Endometrial microvascular endothelial cells (primary cell): ENCODE measurements around the gene MCM7. TPM values are rescaled to one million over a fixed set of nuclear protein-coding genes. Genes with fewer than 3 reads are reported as not detected.

ENCODE experiments used
- in situ Hi-C: cut with HindIII; loops from 2 replicates; pipeline ENCODE4 v1.10.0; 2017; ENCODE audit warnings: low sequenced_read_pairs, low pct_unique_long_range_greater_than_20kb; ENCODE audit errors: inconsistent ontology term
- total RNA-seq: library from RNA; depleted of rRNA; stranded (reverse); fragments of >200 nt; gene quantifications from one replicate; pipeline ENCODE4 v1.2.3, GENCODE V29; 2015; ENCODE audit errors: inconsistent ontology term

Gene MCM7
- total RNA-seq, 1 donor from 2014 or later = 168 TPM

DNA sequence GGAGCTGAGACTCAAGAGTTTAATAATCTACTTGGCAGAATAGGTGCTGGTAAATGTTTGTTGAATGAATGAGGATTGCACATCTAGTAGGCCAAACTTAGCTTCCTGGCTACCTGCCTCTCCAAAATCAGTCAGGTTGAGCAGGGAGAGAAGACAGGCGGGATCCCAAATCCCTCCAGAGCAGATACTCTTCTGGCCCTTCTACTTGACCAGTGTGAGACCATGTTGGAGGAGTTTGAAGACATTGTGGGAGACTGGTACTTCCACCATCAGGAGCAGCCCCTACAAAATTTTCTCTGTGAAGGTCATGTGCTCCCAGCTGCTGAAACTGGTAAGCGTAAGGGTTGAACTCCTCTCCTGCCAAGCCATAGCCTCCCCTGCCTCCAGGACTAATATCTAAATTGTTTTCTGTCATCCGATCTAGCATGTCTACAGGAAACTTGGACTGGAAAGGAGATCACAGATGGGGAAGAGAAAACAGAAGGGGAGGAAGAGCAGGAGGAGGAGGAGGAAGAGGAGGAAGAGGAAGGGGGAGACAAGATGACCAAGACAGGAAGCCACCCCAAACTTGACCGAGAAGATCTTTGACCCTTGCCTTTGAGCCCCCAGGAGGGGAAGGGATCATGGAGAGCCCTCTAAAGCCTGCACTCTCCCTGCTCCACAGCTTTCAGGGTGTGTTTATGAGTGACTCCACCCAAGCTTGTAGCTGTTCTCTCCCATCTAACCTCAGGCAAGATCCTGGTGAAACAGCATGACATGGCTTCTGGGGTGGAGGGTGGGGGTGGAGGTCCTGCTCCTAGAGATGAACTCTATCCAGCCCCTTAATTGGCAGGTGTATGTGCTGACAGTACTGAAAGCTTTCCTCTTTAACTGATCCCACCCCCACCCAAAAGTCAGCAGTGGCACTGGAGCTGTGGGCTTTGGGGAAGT is 23.4 kb upstream of the MCM7 start:
- in situ Hi-C loops = no loop called here

GRCh38 chr7:100122568-100122967 is 21.4 kb upstream of the MCM7 start:
- in situ Hi-C loops = no loop called here

DNA sequence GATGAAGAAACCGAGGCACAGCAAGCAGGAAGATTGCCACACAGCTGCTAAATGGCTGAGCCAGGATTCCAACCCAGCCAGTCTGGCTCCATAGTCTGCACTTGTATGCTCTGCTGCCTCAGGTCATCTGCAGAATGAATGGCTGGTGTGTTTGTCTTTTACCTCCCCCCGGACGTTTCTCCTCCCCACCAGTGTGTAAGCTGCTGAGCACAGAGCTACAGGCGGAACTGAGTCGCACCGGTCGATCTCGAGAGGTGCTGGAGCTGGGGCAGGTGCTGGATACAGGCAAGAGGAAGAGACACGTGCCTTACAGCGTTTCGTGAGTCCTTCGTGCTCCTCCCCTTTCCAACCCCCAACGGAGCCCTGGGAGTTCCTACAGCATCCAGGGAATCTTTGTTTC is 20.9 kb upstream of the MCM7 start:
- in situ Hi-C loops = no loop called here

DNA sequence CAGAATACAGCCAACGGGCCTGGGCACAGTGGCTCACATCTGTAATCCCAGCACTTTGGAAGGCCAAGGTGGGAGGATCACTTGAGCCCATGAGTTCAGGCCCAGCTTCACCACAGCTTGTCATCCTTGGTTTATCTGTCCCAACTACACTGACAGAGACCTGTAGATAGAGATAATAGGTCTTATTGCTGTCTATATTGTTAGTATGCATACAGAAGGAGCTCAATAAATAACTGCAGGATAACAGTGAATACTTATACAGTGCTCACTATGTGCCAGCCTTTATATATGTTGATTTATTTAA is 19.5 kb upstream of the MCM7 start:
- in situ Hi-C loops = no loop called here

DNA sequence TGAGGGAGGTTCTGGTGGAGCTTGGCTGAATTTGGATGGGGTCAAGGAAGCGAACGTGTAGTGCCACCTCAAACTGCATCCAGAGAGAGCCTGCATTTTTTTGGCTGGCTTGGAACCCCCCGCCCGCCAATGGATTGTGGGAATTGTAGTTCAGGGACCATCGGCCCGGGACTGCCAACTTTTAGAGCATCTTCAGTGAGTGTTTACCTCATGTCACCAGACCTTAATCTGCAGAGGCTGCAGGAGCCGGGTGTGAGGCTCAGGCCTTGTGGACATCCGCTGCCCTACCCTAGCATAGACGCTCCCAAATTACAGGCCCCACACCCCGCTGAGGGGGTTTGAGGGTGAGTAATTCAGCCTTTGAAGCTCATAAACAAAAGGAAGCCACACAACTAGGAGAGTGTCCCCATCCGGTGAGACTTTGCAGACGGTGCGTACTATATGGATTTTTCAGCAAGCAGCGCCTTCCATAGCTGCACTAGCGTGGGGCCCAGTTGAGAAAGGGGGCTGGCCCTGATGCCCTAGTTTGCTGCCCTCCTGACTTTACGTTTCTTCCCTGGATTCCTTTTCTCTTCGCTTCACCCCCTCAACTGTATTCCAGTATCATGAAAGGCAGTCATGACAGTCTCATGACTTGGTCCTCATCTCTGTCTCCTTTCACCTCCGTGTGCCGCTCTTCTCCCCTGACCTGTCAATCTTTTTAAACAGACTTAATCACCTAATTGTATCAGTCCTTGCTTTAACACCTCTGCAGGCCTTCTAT is 19.0 kb upstream of the MCM7 start:
- in situ Hi-C loops = no loop called here

DNA sequence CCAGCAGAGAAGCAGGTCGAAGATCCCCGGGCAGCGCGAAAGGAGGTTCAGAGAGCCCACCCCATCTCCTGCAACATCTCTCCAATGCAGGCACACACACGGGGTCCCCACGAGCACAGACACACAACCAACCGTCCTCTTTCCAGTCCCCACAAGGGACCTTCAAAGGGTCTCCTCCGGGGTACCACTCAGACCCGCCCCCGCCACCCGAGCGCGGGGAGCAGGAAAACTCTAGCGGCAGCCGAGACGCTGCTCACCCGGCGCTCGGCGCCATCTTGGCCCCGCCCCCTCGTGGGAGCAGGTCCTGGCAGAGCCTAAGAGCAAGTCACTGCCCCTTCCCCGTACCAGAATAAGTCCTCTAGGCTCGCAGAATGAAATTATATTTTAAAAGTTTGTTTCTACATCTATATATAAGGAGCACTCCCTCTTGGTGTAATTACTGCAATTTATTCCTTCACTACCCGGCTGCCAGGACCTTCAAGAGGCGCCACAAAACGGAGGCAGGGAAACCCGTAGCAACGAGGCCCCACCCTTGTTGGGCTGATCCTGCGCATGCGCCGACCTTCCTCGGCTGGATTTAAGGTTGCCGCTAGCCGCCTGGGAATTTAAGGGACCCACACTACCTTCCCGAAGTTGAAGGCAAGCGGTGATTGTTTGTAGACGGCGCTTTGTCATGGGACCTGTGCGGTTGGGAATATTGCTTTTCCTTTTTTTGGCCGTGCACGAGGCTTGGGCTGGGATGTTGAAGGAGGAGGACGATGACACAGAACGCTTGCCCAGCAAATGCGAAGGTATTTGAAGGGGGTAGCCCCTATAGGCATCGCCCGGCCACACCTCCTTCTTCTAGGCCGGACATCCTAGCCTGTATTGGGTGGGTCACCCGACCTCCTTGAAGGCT is 18.1 kb upstream of the MCM7 start, which contains the start of the genes CNPY4 and TAF6:
TSS of gene CNPY4 (plus strand) at position 563 of the 898 bp plus-strand sequence. CDS start at position 674, 111 bp downstream.
TSS of gene TAF6 (minus strand) at position 287 of the 898 bp plus-strand sequence. CDS start 5,149 bp downstream, outside the sequence.
- in situ Hi-C loops = no loop called here

DNA sequence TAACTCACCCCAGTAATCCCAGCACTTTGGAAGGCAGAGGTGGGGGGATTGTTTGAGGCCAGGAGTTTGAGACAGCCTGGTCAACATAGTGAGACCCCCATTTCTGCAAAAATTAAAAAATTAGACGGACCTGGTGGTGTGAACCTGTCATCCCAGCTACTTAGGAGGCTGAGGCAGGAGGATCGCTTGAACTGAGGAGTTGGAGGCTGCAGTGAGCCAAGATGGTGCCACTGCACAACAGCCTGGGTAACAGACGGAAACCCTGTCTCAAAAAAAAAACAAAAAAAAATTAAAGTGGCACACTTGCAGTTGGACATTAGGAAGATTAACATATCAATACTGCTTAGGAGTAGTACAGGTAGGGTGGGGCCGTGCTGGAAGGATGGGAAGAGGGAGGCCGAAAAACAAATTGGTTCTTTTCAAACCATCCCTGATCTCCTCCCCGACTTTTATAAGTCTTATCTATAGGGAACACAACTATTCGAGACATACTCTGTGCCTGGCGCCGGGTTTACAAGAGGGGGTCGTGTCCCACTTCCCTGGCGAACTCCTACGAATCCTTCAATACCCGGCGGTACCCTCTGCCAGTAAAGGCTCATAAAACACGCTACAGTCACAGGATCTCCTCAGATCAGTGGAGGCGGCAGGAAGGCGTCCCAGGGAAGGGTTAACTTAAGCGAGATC is 17.3 kb upstream of the MCM7 start:
- in situ Hi-C loops = no loop called here

DNA sequence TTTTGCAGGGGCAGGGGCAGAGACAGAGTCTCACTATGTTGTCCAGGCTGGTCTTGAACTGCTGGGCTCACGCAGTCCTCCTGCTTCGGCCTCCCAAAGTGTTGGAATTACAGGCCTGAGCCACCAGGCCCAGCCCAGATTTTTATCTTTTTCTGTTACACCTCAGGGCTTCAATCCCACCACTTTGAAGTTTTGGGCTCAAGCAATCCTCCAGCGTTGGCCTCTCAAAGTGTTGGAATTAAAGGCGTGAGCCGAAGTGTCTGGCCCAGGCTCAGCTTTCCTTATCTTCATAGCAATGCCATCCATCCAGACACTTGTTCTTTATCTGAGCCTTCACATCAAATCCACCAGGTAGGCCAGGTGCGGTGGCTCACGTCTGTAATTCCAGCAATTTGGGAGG is 13.8 kb upstream of the MCM7 start:
- in situ Hi-C loops = no loop called here

- in situ Hi-C loops = no loop called here
These were observed 10.7 kb upstream of the MCM7 start for GRCh38 chr7:100111914-100112313.

GRCh38 chr7:100111156-100111555 is 10.0 kb upstream of the MCM7 start:
- in situ Hi-C loops = no loop called here

GRCh38 chr7:100109521-100110163 is 8.4 kb upstream of the MCM7 start:
- in situ Hi-C loops = no loop called here

GRCh38 chr7:100107890-100108289 is 6.7 kb upstream of the MCM7 start:
- in situ Hi-C loops = no loop called here

GRCh38 chr7:100107125-100107737 is 6.0 kb upstream of the MCM7 start:
- in situ Hi-C loops = no loop called here

- in situ Hi-C loops = no loop called here
These were observed 5.4 kb upstream of the MCM7 start for GRCh38 chr7:100106633-100107032.

GRCh38 chr7:100105534-100105933 is 4.3 kb upstream of the MCM7 start:
- in situ Hi-C loops = no loop called here

GRCh38 chr7:100102950-100103840 is 2.0 kb upstream of the MCM7 start:
- in situ Hi-C loops = no loop called here
